ENCODE results near the gene GATAD2A.
A peak's percentile ranks its signal among the peaks of the same experiment; 100 is the strongest.

- TF ChIP-seq TAF1 (IDR thresholded peaks at IDR 0.05; ENCODE audit: low read depth, low read length), result no peak
- no peak for TF ChIP-seq MAX (IDR thresholded peaks at IDR 0.05)
- TF ChIP-seq EP300 (IDR thresholded peaks at IDR 0.05; ENCODE audit: borderline replicate concordance in 1 of 2, low read depth in 2 of 2, low read length in 2 of 2), result no peak
- TF ChIP-seq EZH2 (IDR thresholded peaks at IDR 0.05; ENCODE audit: low read depth, low read length, severe bottlenecking), result no peak
- no peak for TF ChIP-seq TCF12 (IDR thresholded peaks at IDR 0.05; ENCODE audit: low read depth, low read length)
- TF ChIP-seq MAFK (IDR thresholded peaks at IDR 0.05; ENCODE audit: low read depth, low read length), result no peak
- TF ChIP-seq CTCF (IDR thresholded peaks at IDR 0.05; ENCODE audit: control extremely low read depth in 1 of 3, insufficient read depth in 1 of 3, low read depth in 1 of 3, low read length in 3 of 3), result peak in 2 of 3 experiments; percentile 34 to 36; a peak in 3 of 4 replicates
- TF ChIP-seq POLR2AphosphoS5 (IDR thresholded peaks at IDR 0.05; ENCODE audit: low read depth, low read length), result no peak
- TF ChIP-seq SP1 (IDR thresholded peaks at IDR 0.05; ENCODE audit: low read depth, low read length), result no peak
- TF ChIP-seq E2F6 (IDR thresholded peaks at IDR 0.05), result no peak
Measured at GRCh38 chr19:19530423-19530804, 124.9 kb downstream of the GATAD2A start.

Measured in H1 (cell line).